Measurements from ENCODE around the gene B4GALT4. TPM values are rescaled to one million over a fixed set of nuclear protein-coding genes. Genes with fewer than 3 reads are reported as not detected.
"Not testable (repeated sequence)": the region's sequence is repeated elsewhere in the genome, so short reads cannot be mapped to it uniquely, and the experiment has no call there.

The B4GALT4 gene, protein sequence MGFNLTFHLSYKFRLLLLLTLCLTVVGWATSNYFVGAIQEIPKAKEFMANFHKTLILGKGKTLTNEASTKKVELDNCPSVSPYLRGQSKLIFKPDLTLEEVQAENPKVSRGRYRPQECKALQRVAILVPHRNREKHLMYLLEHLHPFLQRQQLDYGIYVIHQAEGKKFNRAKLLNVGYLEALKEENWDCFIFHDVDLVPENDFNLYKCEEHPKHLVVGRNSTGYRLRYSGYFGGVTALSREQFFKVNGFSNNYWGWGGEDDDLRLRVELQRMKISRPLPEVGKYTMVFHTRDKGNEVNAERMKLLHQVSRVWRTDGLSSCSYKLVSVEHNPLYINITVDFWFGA
- total RNA-seq: 3.2 and 4.7 TPM in 2 replicates

DNA sequence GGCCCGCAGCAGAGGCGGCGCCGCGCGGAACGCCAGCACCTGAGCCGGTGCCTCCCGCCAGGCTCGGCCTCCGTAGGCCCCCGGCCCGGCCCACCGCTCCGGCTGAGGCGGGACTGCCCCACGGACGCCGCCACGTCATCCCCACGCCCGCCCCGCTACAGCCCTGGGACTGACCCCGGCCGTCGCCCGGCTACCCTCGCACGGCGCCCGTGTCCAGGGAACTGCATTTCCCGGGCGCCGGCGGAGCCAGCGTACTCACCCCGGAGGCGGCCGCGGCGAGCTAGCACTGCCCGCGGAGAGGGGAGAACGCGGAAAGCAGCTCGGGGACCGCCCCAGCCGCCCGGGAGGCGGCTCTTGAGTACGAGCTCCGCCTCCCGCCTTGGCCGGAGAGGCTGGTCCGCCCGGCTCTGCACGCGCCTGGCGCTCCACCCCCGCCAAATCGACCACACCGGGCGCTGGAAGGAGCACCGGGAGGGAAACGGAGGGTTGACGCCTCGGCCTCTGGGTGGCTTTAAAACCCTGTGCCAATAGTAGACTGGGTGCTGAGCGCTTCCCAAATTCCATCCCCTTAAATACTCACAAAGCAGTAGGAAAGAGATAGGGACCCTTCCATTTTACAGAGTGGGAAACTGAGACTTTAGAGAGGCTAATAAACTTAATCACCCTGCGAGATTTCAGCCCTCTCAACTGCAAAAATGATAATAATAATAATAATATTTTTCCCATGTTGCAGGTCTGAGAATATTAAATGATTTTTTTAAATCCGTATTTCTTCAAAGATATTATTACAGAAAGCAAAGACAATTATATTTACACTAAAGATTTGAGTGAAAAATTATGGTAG is at the start of gene B4GALT4:
Gene B4GALT4, minus strand, starts transcription at position 288 of the 844 bp plus-strand sequence. CDS start 10,779 bp downstream, outside the sequence.
- DNase-seq (ENCODE audit: low read depth in 2 of 2): peak; percentile 60 to 88

DNA sequence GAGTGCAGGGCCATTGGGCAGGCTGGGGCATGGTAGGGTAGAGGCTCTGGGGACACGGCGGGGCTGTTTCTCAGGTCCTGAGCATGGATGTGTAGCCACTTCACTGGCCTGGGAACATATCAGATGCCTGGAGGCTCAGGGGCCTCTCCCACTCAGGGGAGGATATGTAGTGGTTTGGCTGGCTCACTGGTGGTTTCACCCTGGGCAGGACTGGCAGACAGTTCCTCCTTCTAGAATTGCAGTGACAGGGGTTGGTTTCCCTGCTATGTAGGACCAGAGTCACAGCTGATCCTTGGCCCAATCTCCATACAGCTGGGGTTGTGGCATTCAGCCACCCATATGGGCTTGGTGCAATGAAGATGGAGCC is 48.7 kb upstream of the B4GALT4 start:
- DNase-seq (ENCODE audit: low read depth in 2 of 2): no peak

- DNase-seq (ENCODE audit: low read depth in 2 of 2): no peak
Observed at GRCh38 chr3:119288669-119289403, 48.2 kb upstream of the B4GALT4 start.

DNA sequence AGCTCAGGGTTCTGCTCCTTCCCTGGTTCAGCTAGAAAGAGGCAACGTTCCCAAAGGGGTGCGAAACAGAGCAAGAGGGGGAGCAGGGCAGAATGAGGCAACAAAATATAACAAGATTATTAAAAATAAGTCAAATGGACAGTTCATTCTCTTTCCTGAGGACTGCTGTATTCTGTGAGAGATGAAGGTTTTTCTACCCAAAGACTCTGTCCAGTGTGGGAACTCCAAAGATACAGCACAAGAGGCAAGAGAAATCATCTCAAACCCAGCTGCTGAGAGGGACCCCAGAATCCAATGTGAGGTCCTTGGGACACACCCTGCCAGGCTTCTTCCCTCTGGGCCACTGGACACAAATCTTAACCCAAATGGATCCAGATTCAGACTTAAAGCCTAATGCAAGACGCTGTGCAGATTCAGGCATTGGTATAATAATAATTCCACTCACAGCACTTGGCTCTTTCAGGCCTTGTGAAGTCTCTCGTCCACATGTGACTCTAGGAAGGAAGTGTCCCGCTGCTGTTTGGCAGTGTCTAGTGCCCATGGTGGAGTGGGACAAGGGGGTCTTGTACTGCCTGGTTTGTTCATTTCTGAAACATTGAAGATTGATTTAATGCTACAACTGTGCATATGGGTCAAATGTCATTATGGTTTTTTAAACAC is 39.0 kb upstream of the B4GALT4 start:
- peak in 1 of 2 donors; percentile 41 for DNase-seq (ENCODE audit: low read depth in 2 of 2)

GRCh38 chr3:119279101-119279554 is 38.5 kb upstream of the B4GALT4 start:
- DNase-seq (ENCODE audit: low read depth in 2 of 2): peak; percentile 63 to 92

- DNase-seq (ENCODE audit: low read depth in 2 of 2): no peak
Observed at GRCh38 chr3:119276680-119277079, 36.0 kb upstream of the B4GALT4 start.

- not testable (repeated sequence) for DNase-seq (ENCODE audit: low read depth in 2 of 2)
Observed at GRCh38 chr3:119270212-119270611, 29.5 kb upstream of the B4GALT4 start.

DNA sequence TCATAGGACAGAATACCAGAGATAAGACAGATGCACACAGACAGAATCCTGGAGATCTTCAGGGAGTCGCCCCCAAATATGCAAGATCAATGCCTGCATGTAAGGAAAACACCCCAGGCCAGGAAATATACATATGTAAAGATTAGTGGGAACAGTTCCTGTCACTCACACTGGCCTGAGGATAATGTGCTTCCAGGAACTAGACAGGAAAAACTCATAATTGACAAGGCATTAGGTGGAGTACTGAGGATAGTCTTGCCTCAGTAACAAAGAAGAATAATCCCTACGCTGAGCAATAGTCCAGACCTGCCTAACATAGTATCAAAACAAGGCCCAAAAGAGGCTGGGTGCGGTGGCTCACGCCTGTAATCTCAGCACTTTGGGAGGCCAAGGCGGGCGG is 20.4 kb upstream of the B4GALT4 start:
- DNase-seq (ENCODE audit: low read depth in 2 of 2): no peak

- no peak for DNase-seq (ENCODE audit: low read depth in 2 of 2)
Observed at GRCh38 chr3:119259821-119260220, 19.1 kb upstream of the B4GALT4 start.

- no peak for DNase-seq (ENCODE audit: low read depth in 2 of 2)
Observed at GRCh38 chr3:119258915-119259314, 18.2 kb upstream of the B4GALT4 start.

GRCh38 chr3:119257654-119258410 is 17.2 kb upstream of the B4GALT4 start:
- peak in 1 of 2 donors; percentile 25 for DNase-seq (ENCODE audit: low read depth in 2 of 2)

DNA sequence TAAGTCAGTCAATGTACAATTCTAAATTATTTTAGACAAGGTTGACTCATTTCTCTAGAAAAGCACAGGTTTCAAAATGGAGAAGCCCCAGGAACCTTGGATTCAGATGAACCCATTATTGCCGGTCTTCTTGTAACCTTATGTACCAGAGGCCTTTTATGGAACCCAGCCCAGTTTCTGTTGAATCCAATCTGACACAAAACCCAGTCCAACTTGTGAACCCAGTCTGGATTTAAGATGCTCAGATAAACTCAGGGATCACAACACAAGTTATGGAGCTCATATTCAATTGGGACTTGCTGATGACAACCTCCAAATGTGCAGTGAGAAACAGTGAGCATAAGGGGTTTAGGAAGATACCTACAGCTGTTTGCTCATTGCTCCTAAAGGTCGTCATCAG is 16.4 kb upstream of the B4GALT4 start:
- no peak for DNase-seq (ENCODE audit: low read depth in 2 of 2)

- no peak for DNase-seq (ENCODE audit: low read depth in 2 of 2)
Observed at GRCh38 chr3:119255214-119255613, 14.5 kb upstream of the B4GALT4 start.

GRCh38 chr3:119245778-119246177 is 5.1 kb upstream of the B4GALT4 start:
- no peak for DNase-seq (ENCODE audit: low read depth in 2 of 2)

- DNase-seq (ENCODE audit: low read depth in 2 of 2): no peak
Observed at GRCh38 chr3:119243712-119244111, 3.0 kb upstream of the B4GALT4 start.

DNA sequence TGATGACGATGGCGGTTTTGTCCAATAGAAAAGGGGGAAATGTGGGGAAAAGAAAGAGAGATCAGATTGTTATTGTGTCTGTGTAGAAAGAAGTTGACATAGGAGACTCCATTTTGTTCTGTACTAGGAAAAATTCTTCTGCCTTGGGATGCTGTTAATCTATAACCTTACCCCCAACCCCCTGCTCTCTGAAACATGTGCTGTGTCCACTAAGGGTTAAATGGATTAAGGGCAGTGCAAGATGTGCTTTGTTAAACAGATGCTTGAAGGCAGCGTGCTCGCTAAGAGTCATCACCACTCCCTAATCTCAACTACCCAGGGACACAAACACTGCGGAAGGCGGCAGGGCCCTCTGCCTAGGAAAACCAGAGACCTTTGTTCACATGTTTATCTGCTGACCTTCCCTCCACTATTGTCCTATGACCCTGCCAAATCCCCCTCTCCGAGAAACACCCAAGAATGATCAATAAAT is 2.4 kb upstream of the B4GALT4 start:
- not testable (repeated sequence) for DNase-seq (ENCODE audit: low read depth in 2 of 2)

- not testable (repeated sequence) for DNase-seq (ENCODE audit: low read depth in 2 of 2)
Observed at GRCh38 chr3:119242387-119243057, 1.8 kb upstream of the B4GALT4 start.

DNA sequence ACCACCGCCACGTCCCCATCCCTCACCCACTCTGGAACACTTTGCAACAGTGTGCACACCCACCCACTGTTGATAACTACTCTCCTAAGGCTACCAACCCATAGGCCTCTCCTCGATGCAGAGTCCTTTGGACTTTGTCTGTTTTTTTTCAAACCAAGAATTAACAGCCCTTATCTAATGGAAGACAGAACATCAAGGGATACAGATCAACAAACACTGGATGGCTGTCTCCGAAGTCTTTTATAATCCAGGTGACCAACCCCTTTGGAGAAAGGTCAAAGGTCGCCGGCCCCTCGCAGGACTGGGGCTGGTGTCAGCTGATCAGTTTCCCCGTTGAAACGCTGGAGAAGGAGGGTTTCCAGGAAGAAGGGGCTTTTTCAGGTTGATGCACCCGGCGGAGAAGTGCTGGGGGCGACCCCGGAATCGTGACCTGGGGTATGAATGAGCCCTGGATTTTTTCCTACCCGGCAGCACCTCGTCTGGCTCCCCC is 532 bp downstream of the B4GALT4 start:
- DNase-seq (ENCODE audit: low read depth in 2 of 2): peak in 1 of 2 donors; percentile 5

GRCh38 chr3:119239206-119239820 is 1.4 kb downstream of the B4GALT4 start:
- no peak for DNase-seq (ENCODE audit: low read depth in 2 of 2)
